Gastrocnemius medialis (tissue), 4 donors: ENCODE data around the gene FAM9A.

ENCODE experiments used
- POLR2A ChIP-seq, 2 donors: fragments of 450-650 bp; IDR thresholded peaks; one replicate each; pipeline ENCODE4 v1.6.1; 2017; ENCODE audit warnings: antibody characterized with exemption in 2 of 2, mild to moderate bottlenecking in 2 of 2, moderate library complexity in 2 of 2
- TF ChIP-seq, protein P1 (sequence below), 5 experiments: fragments of 450-650 bp in 3 of 5; fragments of 200-600 bp in 2 of 5; sonication (generic) in 2 of 5; IDR thresholded peaks in 4 of 5; conservative IDR thresholded peaks in 1 of 5; 1 replicate in 4 of 5; 2 replicates in 1 of 5; pipeline ENCODE4 v1.5.1; 2016 to 2019; ENCODE audit warnings: antibody characterized with exemption in 5 of 5, mild to moderate bottlenecking in 3 of 5, moderate library complexity in 3 of 5

DNA sequence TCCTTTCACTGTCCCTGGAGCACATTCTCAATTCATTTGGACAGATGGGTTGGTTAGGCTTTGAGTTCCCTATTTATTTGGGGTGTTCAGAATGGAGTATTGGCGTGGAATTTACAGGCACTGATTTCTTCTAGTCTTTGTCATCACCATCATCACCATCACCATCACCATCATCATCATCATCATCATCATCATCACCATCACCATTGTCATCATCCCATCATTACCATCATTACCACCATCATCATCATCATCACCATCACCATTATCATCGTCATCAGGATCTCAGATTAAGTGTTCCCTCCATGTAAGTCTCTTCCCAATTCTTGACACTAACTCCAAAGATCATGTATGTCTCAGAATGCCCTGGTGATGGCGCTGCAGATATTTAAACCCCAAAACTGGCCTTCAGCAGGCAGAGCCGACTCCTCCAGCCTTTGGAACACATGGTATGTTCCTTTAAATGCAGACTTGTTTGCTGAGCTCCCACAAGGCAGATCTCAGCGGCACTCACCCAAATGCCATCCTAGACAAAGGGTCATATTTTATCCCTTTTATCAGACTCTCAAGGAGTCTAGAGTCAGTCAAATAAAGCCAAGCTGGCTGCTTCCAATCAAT, 19.8 kb upstream of the FAM9A start:
- TF ChIP-seq, protein P1, sequence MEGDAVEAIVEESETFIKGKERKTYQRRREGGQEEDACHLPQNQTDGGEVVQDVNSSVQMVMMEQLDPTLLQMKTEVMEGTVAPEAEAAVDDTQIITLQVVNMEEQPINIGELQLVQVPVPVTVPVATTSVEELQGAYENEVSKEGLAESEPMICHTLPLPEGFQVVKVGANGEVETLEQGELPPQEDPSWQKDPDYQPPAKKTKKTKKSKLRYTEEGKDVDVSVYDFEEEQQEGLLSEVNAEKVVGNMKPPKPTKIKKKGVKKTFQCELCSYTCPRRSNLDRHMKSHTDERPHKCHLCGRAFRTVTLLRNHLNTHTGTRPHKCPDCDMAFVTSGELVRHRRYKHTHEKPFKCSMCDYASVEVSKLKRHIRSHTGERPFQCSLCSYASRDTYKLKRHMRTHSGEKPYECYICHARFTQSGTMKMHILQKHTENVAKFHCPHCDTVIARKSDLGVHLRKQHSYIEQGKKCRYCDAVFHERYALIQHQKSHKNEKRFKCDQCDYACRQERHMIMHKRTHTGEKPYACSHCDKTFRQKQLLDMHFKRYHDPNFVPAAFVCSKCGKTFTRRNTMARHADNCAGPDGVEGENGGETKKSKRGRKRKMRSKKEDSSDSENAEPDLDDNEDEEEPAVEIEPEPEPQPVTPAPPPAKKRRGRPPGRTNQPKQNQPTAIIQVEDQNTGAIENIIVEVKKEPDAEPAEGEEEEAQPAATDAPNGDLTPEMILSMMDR (IDR thresholded peaks at IDR 0.05 in 4 of 5, conservative IDR thresholded peaks at IDR 0.05 in 1 of 5): no peak
- no peak for TF ChIP-seq POLR2A (IDR thresholded peaks at IDR 0.05)
